GM12878 (cell line): ENCODE results near the gene IL21. TPM values are rescaled to one million over a fixed set of nuclear protein-coding genes. Genes with fewer than 3 reads are reported as not detected.

Experiments used
- ATAC-seq: fragments of 200-7000 bp; cut with Tn5 transposase; 3 replicates; pipeline ENCODE4 v1.9.1; 2020; ENCODE audit warnings: mild to moderate bottlenecking, moderate library complexity
- BruUV-seq: library from RNA; stranded (reverse); fragments of 400-500 nt; replicated peaks from 2 replicates; lab custom pipeline; 2021; lab: Mats Ljungman, UMichigan
- CTCF ChIA-PET: fragments of 300-600 bp; sonication (Branson Sonifier 250); formaldehyde crosslinking; extraction: SDS; loops from one replicate; lab custom pipeline; 2021; ENCODE audit warnings: inconsistent platforms; lab: Yijun Ruan, JAX
- POLR2A ChIA-PET: fragments of 350-600 bp; formaldehyde crosslinking; extraction: SDS; loops from one replicate; lab custom pipeline; 2021; ENCODE audit warnings: inconsistent platforms; lab: Charles Lee
- RAD21 ChIA-PET: fragments of 300-600 bp; sonication (Branson Sonifier 250); formaldehyde crosslinking; loops from one replicate; lab custom pipeline; 2023; ENCODE audit warnings: antibody characterized with exemption; ENCODE audit not compliant: unreplicated experiment; lab: Charles Lee
- SMC1A ChIA-PET: fragments of 300-600 bp; sonication (Branson Sonifier 250); formaldehyde crosslinking; loops from one replicate; lab custom pipeline; 2023; ENCODE audit not compliant: unreplicated experiment, uncharacterized antibody; lab: Charles Lee
- DNase-seq: peaks from one replicate; pipeline ENCODE4 v3.0.0-alpha.2; 2011; ENCODE audit warnings: low read depth, low spot score
- FAIRE-seq: peaks from 3 replicates; lab custom pipeline; 2011; peaks lifted over from hg19 to GRCh38; lab: Jason Lieb, UNC
- H2AFZ ChIP-seq: 2 replicates; pipeline ENCODE4 v1.6.0; 2011; ENCODE audit warnings: low read depth, low read length, control low read depth; ENCODE audit not compliant: control insufficient read depth
- H3K27ac ChIP-seq: 2 replicates; pipeline ENCODE4 v1.5.1; 2011; ENCODE audit warnings: control low read depth; ENCODE audit not compliant: control insufficient read depth, insufficient read depth
- H3K27me3 ChIP-seq, 2 experiments: replicated peaks in 1 of 2; 2 replicates each; pipeline versions ENCODE4 v1.6.0 to v1.6.1; 2011; ENCODE audit warnings: low read length in 1 of 2; ENCODE audit not compliant: control insufficient read depth in 2 of 2, insufficient read depth in 2 of 2
- H3K36me3 ChIP-seq, 2 experiments: 2 replicates each; pipeline ENCODE4 v1.5.1; 2011; ENCODE audit warnings: low read length in 1 of 2; ENCODE audit not compliant: control insufficient read depth in 2 of 2, insufficient read depth in 2 of 2
- H3K4me1 ChIP-seq: 2 replicates; pipeline ENCODE4 v1.6.1; 2011; ENCODE audit warnings: mild to moderate bottlenecking, low read length, moderate library complexity, mixed read lengths; ENCODE audit not compliant: control insufficient read depth, insufficient read depth
- H3K4me2 ChIP-seq: 2 replicates; pipeline ENCODE4 v1.6.0; 2011; ENCODE audit warnings: control low read depth; ENCODE audit not compliant: control insufficient read depth, insufficient read depth
- H3K4me3 ChIP-seq: fragments of 200-600 bp; sonication (generic); 2 replicates; pipeline ENCODE4 v1.5.1; 2016
- H3K79me2 ChIP-seq: 2 replicates; pipeline ENCODE4 v1.6.0; 2011; ENCODE audit warnings: low read length; ENCODE audit not compliant: control insufficient read depth, insufficient read depth
- H3K9ac ChIP-seq: 2 replicates; pipeline ENCODE4 v1.8.0; 2011; ENCODE audit warnings: low read length, control low read depth, mixed read lengths; ENCODE audit not compliant: control insufficient read depth, insufficient read depth
- H3K9me3 ChIP-seq: replicated peaks from 3 replicates; pipeline ENCODE4 v1.5.1; 2011; ENCODE audit warnings: mild to moderate bottlenecking, low read length; ENCODE audit not compliant: control insufficient read depth, insufficient read depth
- H4K20me1 ChIP-seq: 2 replicates; pipeline ENCODE4 v1.6.0; 2011; ENCODE audit not compliant: control insufficient read depth, insufficient read depth
- ASH2L ChIP-seq: fragments of 300-600, 200-600 bp; sonication (generic); IDR thresholded peaks from 2 replicates; pipeline ENCODE4 v1.6.1; 2017; ENCODE audit warnings: low read depth, mild to moderate bottlenecking, borderline replicate concordance
- BMI1 ChIP-seq: fragments of 450-650 bp; IDR thresholded peaks from 2 replicates; pipeline ENCODE4 v1.6.1; 2016; ENCODE audit warnings: mild to moderate bottlenecking, moderate library complexity, borderline replicate concordance
- BRCA1 ChIP-seq: IDR thresholded peaks from 2 replicates; pipeline ENCODE4 v1.6.1; 2011; ENCODE audit warnings: low read depth, low read length, improper control_type of control experiment
- CBX5 ChIP-seq: sonication (generic); IDR thresholded peaks from 2 replicates; pipeline ENCODE4 v1.6.1; 2016; ENCODE audit warnings: low read depth, moderate library complexity, mild to moderate bottlenecking, inconsistent platforms
- DPF2 ChIP-seq: fragments of 450-650 bp; IDR thresholded peaks from 2 replicates; pipeline ENCODE4 v1.6.1; 2017; ENCODE audit warnings: mild to moderate bottlenecking
- ETV6 ChIP-seq, 2 experiments: fragments of 450-650 bp in 1 of 2; IDR thresholded peaks in 1 of 2; conservative IDR thresholded peaks in 1 of 2; 2 replicates each; pipeline ENCODE4 v1.6.1; 2014; ENCODE audit warnings: antibody characterized with exemption in 1 of 2, borderline replicate concordance in 1 of 2, low read depth in 1 of 2, mild to moderate bottlenecking in 1 of 2, moderate library complexity in 1 of 2
- FOXK2 ChIP-seq: fragments of 450-650 bp; IDR thresholded peaks from 2 replicates; pipeline ENCODE4 v1.6.1; 2017; ENCODE audit warnings: mild to moderate bottlenecking, moderate library complexity
- IRF4 ChIP-seq: IDR thresholded peaks from 2 replicates; pipeline ENCODE4 v1.6.1; 2011; ENCODE audit warnings: low read depth, low read length
- MYC ChIP-seq: IDR thresholded peaks from 2 replicates; pipeline ENCODE4 v1.6.1; 2011; ENCODE audit warnings: mild to moderate bottlenecking, low read length, moderate library complexity, inconsistent platforms; ENCODE audit not compliant: insufficient read depth, insufficient replicate concordance, insufficient read length, severe bottlenecking
- NR2F1 ChIP-seq: fragments of 450-650 bp; conservative IDR thresholded peaks from 2 replicates; pipeline ENCODE4 v1.6.1; 2017; ENCODE audit warnings: mild to moderate bottlenecking
- PML ChIP-seq: IDR thresholded peaks from 2 replicates; pipeline ENCODE4 v1.6.1; 2012; ENCODE audit warnings: low read length, inconsistent platforms
- RB1 ChIP-seq: fragments of 450-650 bp; formaldehyde crosslinking; IDR thresholded peaks from 2 replicates; pipeline ENCODE4 v1.6.1; 2017; ENCODE audit warnings: mild to moderate bottlenecking, borderline replicate concordance
- SMARCA5 ChIP-seq: fragments of 450-650 bp; IDR thresholded peaks from 2 replicates; pipeline ENCODE4 v1.6.1; 2017; ENCODE audit warnings: mild to moderate bottlenecking
- TAF1 ChIP-seq: IDR thresholded peaks from 2 replicates; pipeline ENCODE4 v1.6.1; 2011; ENCODE audit warnings: mild to moderate bottlenecking, low read depth, low read length, borderline replicate concordance
- TCF3 ChIP-seq: IDR thresholded peaks from 2 replicates; pipeline ENCODE4 v1.6.1; 2012; ENCODE audit warnings: low read depth, mild to moderate bottlenecking, low read length, borderline replicate concordance; ENCODE audit not compliant: insufficient read depth
- ZNF217 ChIP-seq: fragments of 450-650 bp; IDR thresholded peaks from 2 replicates; pipeline ENCODE4 v1.6.1; 2017; ENCODE audit warnings: antibody characterized with exemption, mild to moderate bottlenecking
- WGBS: methylation state at CpG from one replicate; pipeline ENCODE4 v1.1.6; 2016; ENCODE audit warnings: low lambda C conversion rate; ENCODE audit not compliant: insufficient replicate concordance, insufficient coverage; ENCODE audit errors: missing lambda C conversion rate; 5-methylcytosine and 5-hydroxymethylcytosine counted together
- in situ Hi-C: fragments of 300-500 bp; cut with MboI; formaldehyde crosslinking; loops from 9 replicates; pipeline ENCODE4 v1.14.3; 2018; ENCODE audit warnings: mixed read lengths
- intact Hi-C: fragments of 100-400 bp; cut with micrococcal nuclease; formaldehyde crosslinking; loops from one replicate; pipeline ENCODE4 v1.14.2; 2022; ENCODE audit not compliant: unreplicated experiment
- polyA plus RNA-seq, 11 experiments: library from polyadenylated mRNA; depleted of rRNA in 4 of 11; unstranded in 6 of 11; stranded (reverse) in 5 of 11; fragments of >200 nt; fragmentation: Nextera tagmentation in 4 of 11; fragmentation: Illumina TruSeq in 1 of 11; extraction: Ambion mirVana in 4 of 11; extraction: Trizol in 1 of 11; gene quantifications; 1 replicate in 1 of 11; 2 replicates in 10 of 11; pipeline versions ENCODE4 v1.2.1 to v1.2.3, GENCODE V29; 2011 to 2016; ENCODE audit warnings: inconsistent platforms in 2 of 11, missing spikeins in 2 of 11, low read depth in 1 of 11
- total RNA-seq, 4 experiments: library from RNA; depleted of rRNA in 3 of 4; stranded (reverse); fragments of >200 nt in 3 of 4; fragmentation: Illumina TruSeq in 1 of 4; extraction: Trizol in 1 of 4; gene quantifications; 2 replicates each; pipeline versions ENCODE4 v1.2.1 to v1.2.3, GENCODE V29; 2013 to 2021
- TF ChIP-seq, protein P1 (sequence below): fragments of 450-650 bp; IDR thresholded peaks from 2 replicates; pipeline ENCODE4 v1.6.1; 2016; ENCODE audit warnings: mild to moderate bottlenecking
- TF ChIP-seq, protein P2 (sequence below): fragments of 150-350 bp; IDR thresholded peaks from 2 replicates; pipeline ENCODE4 v1.6.1; 2016; ENCODE audit warnings: low read depth, low read length

Gene IL21
- total and polyA plus RNA-seq, 10 of the 15 experiments (the other 5 are each of a cell fraction or from before 2014, with no cell fraction given) = not detected

DNA sequence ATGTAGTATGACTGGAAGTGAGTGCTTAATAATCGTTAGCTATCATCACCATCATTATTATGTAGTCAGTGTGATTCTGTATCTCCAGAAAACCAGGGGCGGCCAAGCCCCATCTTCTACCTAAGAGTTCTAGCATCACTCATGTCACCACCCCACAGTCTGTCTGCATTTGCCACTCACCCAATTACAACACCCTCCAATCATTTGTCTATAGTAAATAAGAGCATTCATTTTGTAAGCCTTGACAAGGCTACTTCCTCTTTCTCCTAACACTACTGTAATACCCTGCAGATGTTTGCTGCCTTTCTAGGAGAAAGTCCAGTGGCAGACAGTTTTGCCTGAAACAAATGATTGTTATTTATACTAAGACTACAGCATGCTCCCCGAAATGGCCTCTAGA is 15.8 kb upstream of the IL21 start:
- no peak overlapping the region for H3K27ac ChIP-seq
- POLR2A ChIA-PET = interaction anchor here (0.8 kb wide), 1 partner anchor 24 kb away, joined by 3 read pairs; no protein-coding TSS in a partner anchor
- no TSS peak for BruUV-seq
- no peaks in the 10 kb centered on the region for H3K27me3 ChIP-seq
- peaks cover 25% of the 10 kb centered on the region for H3K4me1 ChIP-seq
- no peaks in the 10 kb centered on the region; the same call in 2 of the 3 replicates for H3K9me3 ChIP-seq
- H3K4me3 ChIP-seq = no peak overlapping the region
- ATAC-seq = peak; percentile 75
- no peaks in the 10 kb centered on the region for H3K79me2 ChIP-seq
- CTCF ChIA-PET = interaction anchor here (0.7 to 1.4 kb wide), 3 partner anchors 12 to 58 kb away, joined by 3 read pairs; no protein-coding TSS in a partner anchor
- RAD21 ChIA-PET = interaction anchor here (1.1 kb wide), 1 partner anchor 80 kb away, joined by 4 read pairs; no protein-coding TSS in a partner anchor
- H3K9ac ChIP-seq = no peak overlapping the region
- no peak for DNase-seq
- in situ Hi-C loops (no loop called here), intact Hi-C loops (loop anchor here (10.0 kb wide), 1 partner anchor 188 kb away; the partner anchor contains the start of gene FGF2)
- H3K4me2 ChIP-seq = no peak overlapping the region
- no peaks in the 10 kb centered on the region for H4K20me1 ChIP-seq
- peak overlapping the region; percentile 10; the same call in 1 of the 2 replicates for H2AFZ ChIP-seq
- H3K36me3 ChIP-seq = no peaks in the 10 kb centered on the region
- 3% methylated on average over 3 of the region's 3 CpGs for WGBS
- peak; percentile 76 for FAIRE-seq
- SMC1A ChIA-PET = interaction anchor here (0.8 to 1.5 kb wide), 3 partner anchors 13 to 96 kb away, joined by 3 to 6 read pairs (median 4); partner anchors contain the start of gene BBS12
- TF ChIP-seq PML (no peak), RB1 (no peak), NR2F1 (no peak), MYC (no peak), TCF3 (no peak), ETV6 (conservative IDR thresholded peaks at IDR 0.05 in 1 of 2, IDR thresholded peaks at IDR 0.05 in 1 of 2; ENCODE audit: borderline replicate concordance in 1 of 2, low read depth in 1 of 2) (no peak), IRF4 (no peak), ASH2L (no peak), DPF2 (no peak), ZNF217 (no peak), BRCA1 (no peak), TAF1 (no peak), BMI1 (no peak), SMARCA5 (no peak), CBX5 (no peak), FOXK2 (no peak)
- TF ChIP-seq, protein P1, sequence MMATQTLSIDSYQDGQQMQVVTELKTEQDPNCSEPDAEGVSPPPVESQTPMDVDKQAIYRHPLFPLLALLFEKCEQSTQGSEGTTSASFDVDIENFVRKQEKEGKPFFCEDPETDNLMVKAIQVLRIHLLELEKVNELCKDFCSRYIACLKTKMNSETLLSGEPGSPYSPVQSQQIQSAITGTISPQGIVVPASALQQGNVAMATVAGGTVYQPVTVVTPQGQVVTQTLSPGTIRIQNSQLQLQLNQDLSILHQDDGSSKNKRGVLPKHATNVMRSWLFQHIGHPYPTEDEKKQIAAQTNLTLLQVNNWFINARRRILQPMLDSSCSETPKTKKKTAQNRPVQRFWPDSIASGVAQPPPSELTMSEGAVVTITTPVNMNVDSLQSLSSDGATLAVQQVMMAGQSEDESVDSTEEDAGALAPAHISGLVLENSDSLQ = peak; percentile 65
- TF ChIP-seq, protein P2, sequence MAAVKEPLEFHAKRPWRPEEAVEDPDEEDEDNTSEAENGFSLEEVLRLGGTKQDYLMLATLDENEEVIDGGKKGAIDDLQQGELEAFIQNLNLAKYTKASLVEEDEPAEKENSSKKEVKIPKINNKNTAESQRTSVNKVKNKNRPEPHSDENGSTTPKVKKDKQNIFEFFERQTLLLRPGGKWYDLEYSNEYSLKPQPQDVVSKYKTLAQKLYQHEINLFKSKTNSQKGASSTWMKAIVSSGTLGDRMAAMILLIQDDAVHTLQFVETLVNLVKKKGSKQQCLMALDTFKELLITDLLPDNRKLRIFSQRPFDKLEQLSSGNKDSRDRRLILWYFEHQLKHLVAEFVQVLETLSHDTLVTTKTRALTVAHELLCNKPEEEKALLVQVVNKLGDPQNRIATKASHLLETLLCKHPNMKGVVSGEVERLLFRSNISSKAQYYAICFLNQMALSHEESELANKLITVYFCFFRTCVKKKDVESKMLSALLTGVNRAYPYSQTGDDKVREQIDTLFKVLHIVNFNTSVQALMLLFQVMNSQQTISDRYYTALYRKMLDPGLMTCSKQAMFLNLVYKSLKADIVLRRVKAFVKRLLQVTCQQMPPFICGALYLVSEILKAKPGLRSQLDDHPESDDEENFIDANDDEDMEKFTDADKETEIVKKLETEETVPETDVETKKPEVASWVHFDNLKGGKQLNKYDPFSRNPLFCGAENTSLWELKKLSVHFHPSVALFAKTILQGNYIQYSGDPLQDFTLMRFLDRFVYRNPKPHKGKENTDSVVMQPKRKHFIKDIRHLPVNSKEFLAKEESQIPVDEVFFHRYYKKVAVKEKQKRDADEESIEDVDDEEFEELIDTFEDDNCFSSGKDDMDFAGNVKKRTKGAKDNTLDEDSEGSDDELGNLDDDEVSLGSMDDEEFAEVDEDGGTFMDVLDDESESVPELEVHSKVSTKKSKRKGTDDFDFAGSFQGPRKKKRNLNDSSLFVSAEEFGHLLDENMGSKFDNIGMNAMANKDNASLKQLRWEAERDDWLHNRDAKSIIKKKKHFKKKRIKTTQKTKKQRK = no peak
